WI38 (cell line): Measurements from ENCODE around the gene KLRF2.

ENCODE experiments used
- H3K4me3 ChIP-seq: 2 replicates; pipeline ENCODE4 v1.5.1; 2011; ENCODE audit warnings: low read depth, mild to moderate bottlenecking, control low read depth, low read length
- TF ChIP-seq, protein P1 (sequence below): IDR thresholded peaks from 2 replicates; pipeline ENCODE4 v1.5.1; 2012; ENCODE audit warnings: low read depth, mild to moderate bottlenecking, control low read depth, low read length

KLRF2 gene

GRCh38 chr12:9883175-9883574, 1.9 kb downstream of the KLRF2 start:
- TF ChIP-seq, protein P1, sequence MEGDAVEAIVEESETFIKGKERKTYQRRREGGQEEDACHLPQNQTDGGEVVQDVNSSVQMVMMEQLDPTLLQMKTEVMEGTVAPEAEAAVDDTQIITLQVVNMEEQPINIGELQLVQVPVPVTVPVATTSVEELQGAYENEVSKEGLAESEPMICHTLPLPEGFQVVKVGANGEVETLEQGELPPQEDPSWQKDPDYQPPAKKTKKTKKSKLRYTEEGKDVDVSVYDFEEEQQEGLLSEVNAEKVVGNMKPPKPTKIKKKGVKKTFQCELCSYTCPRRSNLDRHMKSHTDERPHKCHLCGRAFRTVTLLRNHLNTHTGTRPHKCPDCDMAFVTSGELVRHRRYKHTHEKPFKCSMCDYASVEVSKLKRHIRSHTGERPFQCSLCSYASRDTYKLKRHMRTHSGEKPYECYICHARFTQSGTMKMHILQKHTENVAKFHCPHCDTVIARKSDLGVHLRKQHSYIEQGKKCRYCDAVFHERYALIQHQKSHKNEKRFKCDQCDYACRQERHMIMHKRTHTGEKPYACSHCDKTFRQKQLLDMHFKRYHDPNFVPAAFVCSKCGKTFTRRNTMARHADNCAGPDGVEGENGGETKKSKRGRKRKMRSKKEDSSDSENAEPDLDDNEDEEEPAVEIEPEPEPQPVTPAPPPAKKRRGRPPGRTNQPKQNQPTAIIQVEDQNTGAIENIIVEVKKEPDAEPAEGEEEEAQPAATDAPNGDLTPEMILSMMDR, result no peak
- no peak overlapping the region for H3K4me3 ChIP-seq

GRCh38 chr12:9888665-9889273, 7.5 kb downstream of the KLRF2 start:
- TF ChIP-seq, protein P1, result no peak
- no peak overlapping the region for H3K4me3 ChIP-seq

DNA sequence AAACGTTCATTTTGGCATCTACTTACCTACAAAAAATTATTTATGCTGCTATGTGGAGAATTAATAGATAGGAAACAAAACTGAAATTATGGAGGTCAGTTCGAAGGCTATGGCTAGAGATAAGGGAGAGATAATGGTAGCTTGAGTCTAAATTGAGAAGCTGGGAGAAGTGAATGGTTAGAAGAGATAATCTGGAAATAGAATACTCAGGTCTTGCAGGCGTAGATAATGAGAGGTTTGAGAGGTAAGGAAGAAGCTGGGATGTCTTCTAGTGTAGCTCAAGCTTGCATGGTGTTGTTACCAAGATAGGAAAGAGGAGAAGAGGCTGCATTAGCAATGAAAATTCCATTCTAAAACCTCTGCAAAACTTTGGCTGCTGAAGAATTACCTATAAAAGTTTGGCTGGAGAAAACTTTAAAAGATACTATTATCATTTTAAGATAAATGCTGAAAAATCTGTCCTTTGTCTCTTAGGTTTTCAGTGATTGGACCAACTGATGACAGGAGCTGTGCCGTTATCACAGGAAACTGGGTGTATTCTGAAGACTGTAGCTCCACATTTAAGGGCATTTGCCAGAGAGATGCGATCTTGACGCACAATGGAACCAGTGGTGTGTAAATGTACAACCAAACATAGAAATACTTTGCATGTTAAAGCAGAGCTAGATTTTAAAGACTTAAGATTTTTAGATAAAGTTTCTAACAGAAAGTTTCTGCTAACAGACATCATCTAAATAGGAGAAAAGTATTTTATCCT, 14.1 kb downstream of the KLRF2 start:
- TF ChIP-seq, protein P1, result no peak
- H3K4me3 ChIP-seq, result no peak overlapping the region

- TF ChIP-seq, protein P1, result no peak
- H3K4me3 ChIP-seq, result no peak overlapping the region
These were observed 16.2 kb downstream of the KLRF2 start for GRCh38 chr12:9897535-9897934.

- TF ChIP-seq, protein P1, result no peak
- H3K4me3 ChIP-seq, result no peak overlapping the region
These were observed 17.9 kb downstream of the KLRF2 start for GRCh38 chr12:9899209-9899608.

- TF ChIP-seq, protein P1, result no peak
- H3K4me3 ChIP-seq, result no peak overlapping the region
These were observed 19.6 kb downstream of the KLRF2 start for GRCh38 chr12:9900930-9901329.

DNA sequence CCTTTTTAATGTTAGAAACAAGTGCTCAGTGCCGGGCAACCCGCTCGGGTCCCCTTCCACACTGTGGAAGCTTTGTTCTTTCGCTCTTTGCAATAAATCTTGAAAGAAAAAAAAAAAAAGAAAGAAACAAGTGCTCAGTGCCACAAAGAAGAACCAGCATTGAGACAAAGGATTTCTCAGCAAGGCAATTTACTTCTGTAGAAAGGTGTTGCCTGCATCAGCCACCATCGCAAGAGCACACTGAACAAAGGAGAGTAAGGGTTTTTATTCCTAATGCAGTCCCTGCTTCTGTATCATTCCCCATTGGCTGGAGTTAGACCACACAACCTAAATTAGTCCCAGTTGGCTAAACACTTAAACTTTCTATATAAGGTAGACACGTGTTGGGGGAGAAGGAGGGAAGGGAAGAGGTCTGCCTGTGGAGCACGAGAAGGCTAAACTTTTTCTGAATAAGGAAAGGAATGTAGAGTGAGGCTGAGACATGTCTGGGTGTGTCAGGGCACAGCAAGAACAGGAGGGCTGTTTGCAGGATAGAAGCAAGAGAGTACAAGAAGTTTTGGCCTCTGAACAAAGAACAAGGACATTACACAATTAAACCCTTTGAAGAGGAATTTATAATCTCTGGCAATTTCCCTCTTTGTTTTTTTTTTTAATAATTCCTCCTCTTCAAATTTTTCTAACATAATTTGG, 21.4 kb downstream of the KLRF2 start:
- TF ChIP-seq, protein P1, result no peak
- H3K4me3 ChIP-seq, result no peak overlapping the region
